Activated CD4-positive, alpha-beta T cell treated with anti-CD3 and anti-CD28 coated beads, Interleukin-2, amount 50 U/mL, for 48 hours (primary cell): ENCODE results near the gene CDNF.
A peak's percentile ranks its signal among the peaks of the same experiment; 100 is the strongest.

Experiments
- DNase-seq, 2 experiments: peaks; one replicate each; pipeline ENCODE4 v3.0.0-alpha.2; 2020

Gene CDNF

GRCh38 chr10:14784459-14785055, 53.3 kb downstream of the CDNF start:
- no peak for DNase-seq

- DNase-seq, result peak in 1 of 2 experiments; percentile 10
Measured at GRCh38 chr10:14782691-14783363, 55.0 kb downstream of the CDNF start.

GRCh38 chr10:14781763-14782162, 56.1 kb downstream of the CDNF start:
- DNase-seq, result no peak

- no peak for DNase-seq
Measured at GRCh38 chr10:14779001-14779651, 58.7 kb downstream of the CDNF start.

- DNase-seq, result no peak
Measured at GRCh38 chr10:14776546-14776945, 61.3 kb downstream of the CDNF start.

- DNase-seq, result no peak
Measured at GRCh38 chr10:14775656-14776055, 62.2 kb downstream of the CDNF start.

- no peak for DNase-seq
Measured at GRCh38 chr10:14774797-14775196, 63.0 kb downstream of the CDNF start, which contains the start of gene FAM107B. FAM107B (minus strand) TSS chr10:14774897; CDS start chr10:14774663, 234 bp downstream.

- DNase-seq, result no peak
Measured at GRCh38 chr10:14774214-14774580, 63.6 kb downstream of the CDNF start.

GRCh38 chr10:14773551-14774213, 64.2 kb downstream of the CDNF start:
- no peak for DNase-seq

- no peak for DNase-seq
Measured at GRCh38 chr10:14772399-14772798, 65.4 kb downstream of the CDNF start.

- DNase-seq, result no peak
Measured at GRCh38 chr10:14770927-14771326, 66.9 kb downstream of the CDNF start.
